Right cardiac atrium (tissue), 5 donors: Measurements from ENCODE around the gene HIF3A. TPM values are rescaled to one million over a fixed set of nuclear protein-coding genes. Genes with fewer than 3 reads are reported as not detected.
"Not testable (repeated sequence)": the region's sequence is repeated elsewhere in the genome, so short reads cannot be mapped to it uniquely, and the experiment has no call there.

Source experiments
- ATAC-seq, 2 donors: fragments of 200-7000 bp; cut with Tn5 transposase; one replicate each; pipeline versions ENCODE4 v1.8.0 to v1.9.1; 2020; ENCODE audit warnings: moderate library complexity in 2 of 2, mild to moderate bottlenecking in 1 of 2
- DNase-seq, 3 donors: peaks; one replicate each; pipeline ENCODE4 v3.0.0-alpha.2; 2020
- H3K27ac ChIP-seq: one replicate; pipeline ENCODE4 v1.5.1; 2013; ENCODE audit warnings: mild to moderate bottlenecking, low read length, control low read depth, moderate library complexity
- H3K27me3 ChIP-seq: one replicate; pipeline ENCODE4 v1.6.1; 2013; ENCODE audit not compliant: control insufficient read depth, insufficient read depth
- H3K4me1 ChIP-seq: one replicate; pipeline ENCODE4 v1.6.1; 2013; ENCODE audit warnings: low read length; ENCODE audit not compliant: control insufficient read depth, insufficient read depth
- H3K4me3 ChIP-seq: one replicate; pipeline ENCODE4 v1.5.1; 2013; ENCODE audit warnings: low read length, control low read depth
- H3K9me3 ChIP-seq: one replicate; pipeline ENCODE4 v1.6.1; 2013; ENCODE audit warnings: low read length; ENCODE audit not compliant: control insufficient read depth
- WGBS: extraction: QIAGEN DNeasy Blood & Tissue Kit; methylation state at CpG from one replicate; pipeline ENCODE4 v1.1.7; 2013; 5-methylcytosine and 5-hydroxymethylcytosine counted together
- intact Hi-C, 4 donors: fragments of 100-400 bp; cut with DNase I; formaldehyde crosslinking; loops; one replicate each; pipeline versions ENCODE4 v1.11.0 to v1.14.0; 2022 to 2023
- polyA plus RNA-seq: library from polyadenylated mRNA; stranded (reverse); fragments of 200-250 nt; gene quantifications from one replicate; pipeline ENCODE4 v1.2.3, GENCODE V29; 2013
- total RNA-seq, 4 donors: library from RNA; stranded (reverse); fragmentation: NEBNext Ultra II Directional; extraction: Animal tissue kit (Norgen Biotek cat#: 25700); gene quantifications; one replicate each; pipeline ENCODE4 v1.2.1, GENCODE V29; 2021
- donor health status: healthy with polysubstance abuse.
- donor health status: DM: no; HTN: yes; CAD: no.
- donor health status: DM: no; HTN: no; CAD: no.
- donor health status: DM: no; HTN: yes; CAD: no; lungs with severe emphysema.
- donor health status: DM: yes; HTN: yes; CAD: no.

Gene HIF3A
- total and polyA plus RNA-seq, 5 donors = 60.0 to 132 (median 94.7) TPM

GRCh38 chr19:46270521-46271256 is 26.2 kb upstream of the HIF3A start:
- H3K9me3 ChIP-seq = no peaks in the 10 kb centered on the region
- intact Hi-C loops = loop anchor here in 2 of 4 donors (2.0 to 10.0 kb wide), 2 partner anchors 244 kb away; no protein-coding TSS in a partner anchor
- WGBS = 33% methylated on average over 17 of the region's 17 CpGs
- ATAC-seq (no peak), DNase-seq (no peak)
- H3K27ac ChIP-seq = no peak overlapping the region
- no peaks in the 10 kb centered on the region for H3K4me1 ChIP-seq
- no peaks in the 10 kb centered on the region for H3K27me3 ChIP-seq
- no peak overlapping the region for H3K4me3 ChIP-seq

GRCh38 chr19:46271481-46272197 is 25.2 kb upstream of the HIF3A start:
- H3K27ac ChIP-seq = no peak overlapping the region
- 59% methylated on average over 8 of the region's 8 CpGs for WGBS

DNA sequence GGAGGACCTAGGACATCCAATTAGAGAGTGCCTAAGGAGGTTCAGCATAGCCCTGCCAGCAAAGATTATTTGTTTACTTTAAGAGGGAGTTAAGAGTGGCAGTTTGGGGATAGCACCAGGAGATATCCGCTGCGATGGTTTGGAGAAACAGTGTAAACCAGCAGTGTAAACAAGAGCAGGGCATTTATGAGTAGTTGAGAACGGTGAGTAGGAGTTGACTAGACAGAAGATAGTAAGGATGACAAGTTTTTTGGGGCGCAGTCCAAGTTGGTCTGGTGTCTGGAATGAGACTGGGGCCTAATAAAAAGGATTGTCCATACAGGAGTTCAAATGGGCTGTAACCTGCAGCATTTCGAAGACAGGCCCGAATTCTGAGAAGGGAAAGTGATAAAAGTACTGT is 22.9 kb upstream of the HIF3A start:
- intact Hi-C loops = loop anchor here in 1 of 4 donors (10.0 kb wide), 1 partner anchor 241 kb away; no protein-coding TSS in a partner anchor

More at GRCh38 chr19:46271481-46272197, 25.2 kb upstream of the HIF3A start:
- ATAC-seq (peak in 1 of 2 donors; percentile 50), DNase-seq (no peak)
- Histone ChIP-seq H3K4me1 (no peaks in the 10 kb centered on the region), H3K4me3 (no peak overlapping the region), H3K27me3 (no peaks in the 10 kb centered on the region), H3K9me3 (no peaks in the 10 kb centered on the region)
- intact Hi-C loops = loop anchor here in 2 of 4 donors (2.0 to 10.0 kb wide), 2 partner anchors 243 to 245 kb away; no protein-coding TSS in a partner anchor

DNA sequence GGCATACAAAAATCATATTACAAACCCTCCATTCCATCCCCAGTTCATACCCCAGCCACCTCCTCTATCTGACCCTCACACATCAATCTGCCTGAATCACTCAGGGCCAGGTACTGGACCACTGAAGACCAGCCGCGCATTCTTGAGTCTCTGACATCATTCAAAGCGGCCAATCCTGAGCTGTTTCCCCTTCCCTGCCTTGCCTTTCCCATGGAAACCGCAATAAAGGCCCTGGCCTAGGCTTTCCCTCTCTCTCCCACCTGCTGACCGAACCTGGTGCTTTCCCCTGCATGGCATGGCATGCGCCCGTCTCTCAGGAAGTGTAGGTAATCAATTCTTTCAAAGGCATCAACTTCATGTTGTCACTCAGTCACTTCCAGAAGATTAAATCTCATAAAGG is 17.7 kb upstream of the HIF3A start:
- 82% methylated on average over 7 of the region's 7 CpGs for WGBS
- no peak overlapping the region for H3K27ac ChIP-seq
- no peaks in the 10 kb centered on the region for H3K9me3 ChIP-seq
- intact Hi-C loops = loop anchor here in 1 of 4 donors (10.0 kb wide), 1 partner anchor 236 kb away; no protein-coding TSS in a partner anchor
- H3K4me1 ChIP-seq = no peaks in the 10 kb centered on the region
- no peak for ATAC-seq
- no peaks in the 10 kb centered on the region for H3K27me3 ChIP-seq
- DNase-seq = no peak
- H3K4me3 ChIP-seq = no peak overlapping the region

More for the DNA sequence above, 22.9 kb upstream of the HIF3A start:
- not testable (repeated sequence) for H3K27ac ChIP-seq, H3K4me1 ChIP-seq, H3K9me3 ChIP-seq, ATAC-seq, DNase-seq, H3K27me3 ChIP-seq, H3K4me3 ChIP-seq
- 85% methylated on average over 6 of the region's 6 CpGs for WGBS

DNA sequence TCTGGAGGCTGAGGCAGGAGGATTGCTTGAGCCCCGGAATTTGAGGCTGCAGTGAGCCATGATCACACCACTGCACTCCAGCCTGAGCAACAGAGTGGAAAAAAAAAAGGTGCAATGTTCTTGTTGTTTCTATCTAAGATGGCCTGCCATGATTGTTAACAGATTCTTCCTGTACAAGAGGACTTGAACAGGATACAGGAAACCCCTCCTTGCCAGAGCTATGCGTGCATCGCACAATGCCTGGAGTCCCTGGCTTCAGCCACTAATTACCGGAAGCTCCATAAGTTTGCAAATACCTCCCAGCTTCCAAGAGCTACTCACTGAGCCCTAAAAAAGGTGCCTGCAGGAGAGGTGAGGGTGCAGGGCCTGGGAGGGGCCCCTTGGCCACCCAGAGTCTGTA is 13.1 kb upstream of the HIF3A start:
- DNase-seq = peak; percentile 55 to 73 (median 58)
- peak overlapping the region; percentile 5 for H3K27ac ChIP-seq
- WGBS = 65% methylated on average over 4 of the region's 4 CpGs
- H3K4me1 ChIP-seq = no peaks in the 10 kb centered on the region
- intact Hi-C loops = loop anchor here in 2 of 4 donors (10.0 kb wide), 2 partner anchors 201 to 231 kb away; no protein-coding TSS in a partner anchor
- no peaks in the 10 kb centered on the region for H3K9me3 ChIP-seq
- H3K27me3 ChIP-seq = no peaks in the 10 kb centered on the region
- peak; percentile 76 to 89 for ATAC-seq
- H3K4me3 ChIP-seq = no peak overlapping the region

DNA sequence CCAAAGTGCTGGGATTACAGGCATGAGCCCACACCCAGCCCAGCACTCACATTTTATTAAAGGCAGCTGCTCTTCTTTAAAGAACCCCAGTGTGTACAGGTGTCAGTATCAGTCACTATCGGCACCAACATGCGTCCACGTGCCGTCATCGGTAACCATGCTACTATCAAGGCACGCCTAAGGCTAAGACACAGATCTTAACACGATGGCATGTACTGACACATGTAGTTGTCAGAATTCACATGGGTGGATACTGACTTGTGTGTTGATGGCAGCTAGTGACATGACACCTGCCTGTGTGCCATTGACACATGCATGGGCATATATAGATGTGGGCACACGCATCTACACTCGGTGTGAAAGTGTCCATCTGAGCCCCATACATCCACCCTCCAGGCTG is 12.2 kb upstream of the HIF3A start:
- H3K27ac ChIP-seq = no peak overlapping the region
- H3K27me3 ChIP-seq = no peaks in the 10 kb centered on the region
- no peaks in the 10 kb centered on the region for H3K9me3 ChIP-seq
- H3K4me1 ChIP-seq = peaks cover 3% of the 10 kb centered on the region
- DNase-seq (no peak), ATAC-seq (no peak)
- 78% methylated on average over 9 of the region's 9 CpGs for WGBS
- H3K4me3 ChIP-seq = no peak overlapping the region
- intact Hi-C loops = loop anchor here in 2 of 4 donors (10.0 kb wide), 2 partner anchors 200 to 230 kb away; no protein-coding TSS in a partner anchor

DNA sequence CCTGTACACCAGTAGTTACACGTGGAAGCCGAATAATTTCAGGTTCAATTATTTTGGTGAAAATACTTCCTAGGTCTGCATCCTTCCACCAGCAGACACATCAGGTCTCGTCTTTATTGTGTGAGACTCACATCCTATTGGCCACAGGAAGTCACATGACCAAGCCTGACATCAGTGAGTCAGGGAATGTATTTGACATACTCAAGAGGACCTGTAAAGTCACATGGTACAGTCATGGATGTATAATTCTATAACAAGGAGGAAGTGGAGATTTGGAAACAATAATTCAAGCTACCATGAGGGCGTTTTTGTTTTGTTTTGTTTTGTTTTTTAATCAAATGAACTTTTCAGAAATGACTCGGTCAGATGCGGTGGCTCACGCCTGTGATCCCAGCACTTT is 9.3 kb upstream of the HIF3A start:
- WGBS = 66% methylated on average over 7 of the region's 7 CpGs
- intact Hi-C loops = loop anchor here in 2 of 4 donors (10.0 kb wide), 2 partner anchors 197 to 227 kb away; no protein-coding TSS in a partner anchor
- Histone ChIP-seq H3K27me3 (no peaks in the 10 kb centered on the region), H3K4me1 (peaks cover 3% of the 10 kb centered on the region), H3K9me3 (peaks cover 7% of the 10 kb centered on the region), H3K4me3 (no peak overlapping the region), H3K27ac (no peak overlapping the region)
- ATAC-seq = no peak
- DNase-seq = no peak

- Histone ChIP-seq H3K27ac (peak overlapping the region; percentile 88), H3K4me3 (no peak overlapping the region), H3K9me3 (peaks cover 7% of the 10 kb centered on the region), H3K27me3 (no peaks in the 10 kb centered on the region), H3K4me1 (peaks cover 3% of the 10 kb centered on the region)
- ATAC-seq (peak; percentile 72 to 75), DNase-seq (peak in 2 of 3 donors; percentile 59 to 70)
- 27% methylated on average over 6 of the region's 6 CpGs for WGBS
- intact Hi-C loops = loop anchor here in 2 of 4 donors (10.0 kb wide), 2 partner anchors 196 to 226 kb away; no protein-coding TSS in a partner anchor
Observed at GRCh38 chr19:46288896-46289588, 7.8 kb upstream of the HIF3A start.

GRCh38 chr19:46289724-46290619 is 6.9 kb upstream of the HIF3A start:
- DNase-seq (no peak), ATAC-seq (peak in 1 of 2 donors; percentile 7)
- H3K27ac ChIP-seq = peak overlapping the region; percentile 88
- 72% methylated on average over 4 of the region's 4 CpGs for WGBS
- H3K4me1 ChIP-seq = peaks cover 3% of the 10 kb centered on the region
- peaks cover 7% of the 10 kb centered on the region for H3K9me3 ChIP-seq
- intact Hi-C loops = loop anchor here in 2 of 4 donors (10.0 kb wide), 2 partner anchors 195 to 225 kb away; no protein-coding TSS in a partner anchor
- no peak overlapping the region for H3K4me3 ChIP-seq
- no peaks in the 10 kb centered on the region for H3K27me3 ChIP-seq

DNA sequence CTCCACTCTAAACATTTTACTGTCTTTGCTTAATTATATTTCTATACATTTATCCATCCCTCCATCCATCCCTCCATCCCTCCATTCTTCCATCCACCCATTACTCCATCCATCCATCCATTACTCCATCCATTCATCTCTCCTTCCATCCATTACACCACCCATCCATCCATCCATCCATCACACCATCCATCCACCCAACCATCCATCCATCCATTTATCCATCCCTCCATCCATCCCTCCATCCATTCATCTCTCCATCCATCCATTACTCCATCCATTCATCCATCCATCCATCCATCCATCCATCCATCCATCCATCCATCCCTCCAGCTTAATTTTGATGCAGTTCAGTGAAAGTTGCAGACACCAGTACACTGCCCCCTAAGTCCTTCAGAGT is 5.0 kb upstream of the HIF3A start:
- intact Hi-C loops = loop anchor here in 1 of 4 donors (10.0 kb wide), 1 partner anchor 223 kb away; no protein-coding TSS in a partner anchor
- no peak for ATAC-seq
- H3K27me3 ChIP-seq = no peaks in the 10 kb centered on the region
- peaks cover 3% of the 10 kb centered on the region for H3K4me1 ChIP-seq
- H3K9me3 ChIP-seq = peaks cover 7% of the 10 kb centered on the region
- H3K27ac ChIP-seq = no peak overlapping the region
- no peak overlapping the region for H3K4me3 ChIP-seq
- DNase-seq = no peak
